Measurements from ENCODE around the gene SLC25A25. TPM values are rescaled to one million over a fixed set of nuclear protein-coding genes. Genes with fewer than 3 reads are reported as not detected.
A peak's percentile ranks its signal among the peaks of the same experiment; 100 is the strongest.

The SLC25A25 gene
- total RNA-seq, 1 donor from 2014 or later, result 33.0 TPM

DNA sequence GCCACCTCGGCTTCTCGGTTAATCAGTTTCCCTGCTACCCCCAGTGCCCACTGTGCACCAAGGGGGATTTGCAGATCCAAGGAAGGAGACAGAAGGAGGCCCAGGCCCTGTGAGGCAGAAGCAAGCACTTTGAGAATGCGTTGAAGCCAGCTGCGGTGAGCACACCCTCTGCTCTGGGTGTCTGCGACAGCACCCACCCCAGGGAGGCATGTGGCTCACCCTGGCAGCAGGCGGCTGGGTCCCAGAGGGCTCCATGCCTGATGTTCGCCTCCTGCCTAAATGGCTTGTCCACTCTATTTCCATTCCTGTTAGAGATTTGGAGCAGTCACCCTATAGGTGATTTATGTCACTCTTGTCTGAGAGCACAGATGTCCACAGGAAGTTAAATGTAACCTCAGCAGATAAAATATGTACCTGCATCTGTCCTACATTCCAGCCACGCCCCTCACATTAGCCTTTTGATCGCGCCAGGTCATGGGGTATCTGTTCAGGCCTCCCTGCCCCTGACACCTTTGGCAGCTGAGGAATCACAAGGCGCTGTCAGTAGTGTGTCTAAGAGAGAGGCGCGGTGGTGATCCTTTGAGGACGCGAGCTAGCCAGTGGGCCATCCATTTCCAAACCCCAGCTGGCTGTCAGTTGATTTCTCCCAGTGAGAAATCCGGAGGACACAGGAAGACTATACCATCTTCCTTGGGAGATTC lies 31.3 kb downstream of the SLC25A25 start:
- H3K27me3 Mint-ChIP-seq (ENCODE audit: unreplicated experiment), result peaks cover 8% of the 10 kb centered on the region
- DNase-seq, result no peak
- H3K4me1 Mint-ChIP-seq (ENCODE audit: low read depth, unreplicated experiment), result peaks cover 52% of the 10 kb centered on the region
- peak overlapping the region; percentile 90 for H3K27ac Mint-ChIP-seq (ENCODE audit: unreplicated experiment)
- H3K9me3 Mint-ChIP-seq (ENCODE audit: unreplicated experiment), result peaks cover 13% of the 10 kb centered on the region
- no peaks in the 10 kb centered on the region for H3K36me3 Mint-ChIP-seq (ENCODE audit: unreplicated experiment)
- peak overlapping the region; percentile 92 for H3K4me3 Mint-ChIP-seq (ENCODE audit: unreplicated experiment)
- TF ChIP-seq, protein P1, sequence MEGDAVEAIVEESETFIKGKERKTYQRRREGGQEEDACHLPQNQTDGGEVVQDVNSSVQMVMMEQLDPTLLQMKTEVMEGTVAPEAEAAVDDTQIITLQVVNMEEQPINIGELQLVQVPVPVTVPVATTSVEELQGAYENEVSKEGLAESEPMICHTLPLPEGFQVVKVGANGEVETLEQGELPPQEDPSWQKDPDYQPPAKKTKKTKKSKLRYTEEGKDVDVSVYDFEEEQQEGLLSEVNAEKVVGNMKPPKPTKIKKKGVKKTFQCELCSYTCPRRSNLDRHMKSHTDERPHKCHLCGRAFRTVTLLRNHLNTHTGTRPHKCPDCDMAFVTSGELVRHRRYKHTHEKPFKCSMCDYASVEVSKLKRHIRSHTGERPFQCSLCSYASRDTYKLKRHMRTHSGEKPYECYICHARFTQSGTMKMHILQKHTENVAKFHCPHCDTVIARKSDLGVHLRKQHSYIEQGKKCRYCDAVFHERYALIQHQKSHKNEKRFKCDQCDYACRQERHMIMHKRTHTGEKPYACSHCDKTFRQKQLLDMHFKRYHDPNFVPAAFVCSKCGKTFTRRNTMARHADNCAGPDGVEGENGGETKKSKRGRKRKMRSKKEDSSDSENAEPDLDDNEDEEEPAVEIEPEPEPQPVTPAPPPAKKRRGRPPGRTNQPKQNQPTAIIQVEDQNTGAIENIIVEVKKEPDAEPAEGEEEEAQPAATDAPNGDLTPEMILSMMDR (IDR thresholded peaks at IDR 0.05; ENCODE audit: partially characterized antibody, unreplicated experiment), result no peak

DNA sequence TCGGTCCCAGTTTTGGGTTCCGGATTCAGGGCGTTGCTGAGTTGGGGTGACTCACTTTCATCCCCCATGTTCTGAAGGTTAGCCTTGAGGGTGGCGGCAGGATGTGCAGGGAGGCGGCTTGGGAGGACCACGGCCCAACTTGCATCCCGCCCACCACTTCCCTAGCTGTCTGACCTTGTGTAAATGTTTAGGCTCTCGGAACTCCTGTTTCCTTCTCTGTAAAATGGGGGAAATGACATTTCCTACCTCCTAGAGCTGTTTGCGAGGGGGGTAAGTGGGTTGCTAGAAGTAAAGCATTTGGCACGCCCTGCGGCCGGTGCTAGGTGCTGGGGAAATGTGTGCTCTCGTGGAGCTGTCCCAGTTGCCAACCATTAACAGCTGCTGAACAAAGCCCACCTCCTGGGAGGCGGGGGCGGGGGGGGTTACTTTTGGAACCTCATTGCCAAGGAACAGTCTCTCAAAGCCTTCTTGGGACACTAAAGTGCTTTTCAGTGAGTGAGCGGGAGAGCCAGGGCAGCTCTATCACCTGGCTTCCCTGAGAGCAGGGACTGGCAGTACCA lies 32.0 kb downstream of the SLC25A25 start:
- DNase-seq, result no peak
- Mint-ChIP-seq H3K36me3 (ENCODE audit: unreplicated experiment) (no peaks in the 10 kb centered on the region), H3K27me3 (ENCODE audit: unreplicated experiment) (peaks cover 8% of the 10 kb centered on the region), H3K27ac (ENCODE audit: unreplicated experiment) (peak overlapping the region; percentile 62), H3K9me3 (ENCODE audit: unreplicated experiment) (peaks cover 14% of the 10 kb centered on the region), H3K4me1 (ENCODE audit: low read depth, unreplicated experiment) (peaks cover 49% of the 10 kb centered on the region), H3K4me3 (ENCODE audit: unreplicated experiment) (peak overlapping the region; percentile 92)
- TF ChIP-seq, protein P1 (IDR thresholded peaks at IDR 0.05; ENCODE audit: partially characterized antibody, unreplicated experiment), result no peak

DNA sequence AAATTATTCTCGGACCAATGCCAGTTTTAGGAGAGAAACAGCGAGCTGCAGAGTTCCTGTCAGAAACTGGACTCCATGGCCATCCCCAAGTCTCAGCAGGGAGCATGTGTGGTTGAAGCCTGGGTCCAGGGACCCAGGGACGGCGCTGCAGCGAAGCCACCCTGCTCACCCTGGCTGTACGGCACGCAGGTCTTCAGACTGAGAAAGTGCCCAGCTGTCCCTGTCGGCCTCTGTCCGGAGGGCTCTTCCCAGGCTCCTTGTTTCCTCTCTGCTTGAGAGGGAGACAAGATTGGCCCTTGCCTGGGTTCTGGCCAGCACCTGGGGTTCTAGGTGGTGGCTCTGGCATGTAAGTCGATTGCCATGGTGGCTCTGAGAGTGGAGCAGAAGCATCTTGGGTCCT lies 32.5 kb downstream of the SLC25A25 start:
- no peaks in the 10 kb centered on the region for H3K36me3 Mint-ChIP-seq (ENCODE audit: unreplicated experiment)

DNA sequence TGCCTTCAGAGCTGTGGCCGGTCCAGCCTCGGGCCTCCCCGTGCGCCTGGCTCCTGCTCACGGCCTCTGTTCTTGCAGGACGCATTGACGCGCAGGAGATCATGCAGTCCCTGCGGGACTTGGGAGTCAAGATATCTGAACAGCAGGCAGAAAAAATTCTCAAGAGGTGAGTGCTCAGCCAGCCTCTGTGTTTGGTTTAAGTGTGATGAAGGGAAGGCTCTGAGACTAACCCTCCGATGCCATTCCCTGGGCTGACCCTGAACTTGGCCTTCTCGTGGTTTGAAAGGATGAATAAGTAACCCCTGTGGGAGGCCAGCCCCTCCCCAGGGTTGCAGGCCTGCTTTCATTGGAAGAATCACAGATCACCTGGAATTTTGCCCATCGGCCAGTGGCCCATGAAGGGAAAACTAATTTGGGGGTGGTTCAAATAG lies 33.2 kb downstream of the SLC25A25 start:
- Mint-ChIP-seq H3K27me3 (ENCODE audit: unreplicated experiment) (peaks cover 8% of the 10 kb centered on the region), H3K4me3 (ENCODE audit: unreplicated experiment) (peak overlapping the region; percentile 92), H3K36me3 (ENCODE audit: unreplicated experiment) (no peaks in the 10 kb centered on the region), H3K9me3 (ENCODE audit: unreplicated experiment) (peaks cover 14% of the 10 kb centered on the region), H3K4me1 (ENCODE audit: low read depth, unreplicated experiment) (peaks cover 49% of the 10 kb centered on the region), H3K27ac (ENCODE audit: unreplicated experiment) (peak overlapping the region; percentile 11)
- TF ChIP-seq, protein P1 (IDR thresholded peaks at IDR 0.05; ENCODE audit: partially characterized antibody, unreplicated experiment), result no peak
- DNase-seq, result no peak

More for the DNA sequence above, 32.5 kb downstream of the SLC25A25 start:
- Mint-ChIP-seq H3K27ac (ENCODE audit: unreplicated experiment) (peak overlapping the region; percentile 62), H3K4me3 (ENCODE audit: unreplicated experiment) (peak overlapping the region; percentile 92), H3K27me3 (ENCODE audit: unreplicated experiment) (peaks cover 8% of the 10 kb centered on the region), H3K4me1 (ENCODE audit: low read depth, unreplicated experiment) (peaks cover 49% of the 10 kb centered on the region), H3K9me3 (ENCODE audit: unreplicated experiment) (peaks cover 14% of the 10 kb centered on the region)
- TF ChIP-seq, protein P1 (IDR thresholded peaks at IDR 0.05; ENCODE audit: partially characterized antibody, unreplicated experiment), result no peak
- no peak for DNase-seq

DNA sequence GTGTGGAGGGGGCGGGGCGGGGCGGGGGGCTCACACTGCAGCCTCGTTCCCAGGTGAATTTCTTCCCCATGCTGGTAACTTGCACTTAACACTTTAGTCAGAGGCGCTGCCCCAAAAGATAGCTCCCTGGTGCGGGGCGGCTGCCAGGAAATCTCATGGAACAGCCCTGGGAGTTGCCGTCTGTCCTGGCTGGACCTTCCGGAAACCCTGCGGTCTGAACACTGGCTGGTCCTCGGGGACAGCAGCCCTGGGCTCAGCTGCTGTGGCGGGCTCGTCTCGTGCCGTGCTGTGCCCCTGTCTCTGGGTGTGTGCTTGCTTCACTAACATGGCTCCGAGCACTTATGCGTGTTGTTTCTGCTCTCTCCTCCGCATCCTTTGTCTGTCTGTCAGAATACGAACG lies 33.7 kb downstream of the SLC25A25 start:
- H3K9me3 Mint-ChIP-seq (ENCODE audit: unreplicated experiment), result peaks cover 14% of the 10 kb centered on the region
- TF ChIP-seq, protein P1 (IDR thresholded peaks at IDR 0.05; ENCODE audit: partially characterized antibody, unreplicated experiment), result no peak
- H3K4me1 Mint-ChIP-seq (ENCODE audit: low read depth, unreplicated experiment), result peaks cover 47% of the 10 kb centered on the region
- peak; percentile 62 for DNase-seq
- H3K27ac Mint-ChIP-seq (ENCODE audit: unreplicated experiment), result peak overlapping the region; percentile 78
- no peaks in the 10 kb centered on the region for H3K36me3 Mint-ChIP-seq (ENCODE audit: unreplicated experiment)
- H3K4me3 Mint-ChIP-seq (ENCODE audit: unreplicated experiment), result peak overlapping the region; percentile 77
- H3K27me3 Mint-ChIP-seq (ENCODE audit: unreplicated experiment), result peaks cover 10% of the 10 kb centered on the region

Measured in glutamatergic neuron (in vitro differentiated cells).